Muscle layer of colon (tissue), 2 donors: ENCODE measurements around the gene PPM1G.

Experiments used
- H3K27ac ChIP-seq: one replicate; pipeline ENCODE4 v1.7.0; 2013; ENCODE audit warnings: low read depth, mild to moderate bottlenecking, low read length, moderate library complexity
- H3K27me3 ChIP-seq, 2 donors: one replicate each; pipeline ENCODE4 v1.7.0; 2013; ENCODE audit warnings: low read length in 2 of 2, mild to moderate bottlenecking in 2 of 2; ENCODE audit not compliant: insufficient read depth in 2 of 2, control insufficient read depth in 1 of 2
- H3K36me3 ChIP-seq: one replicate; pipeline ENCODE4 v1.7.0; 2013; ENCODE audit warnings: mild to moderate bottlenecking, low read length; ENCODE audit not compliant: insufficient read depth
- H3K4me1 ChIP-seq: one replicate; pipeline ENCODE4 v1.7.0; 2013; ENCODE audit warnings: mild to moderate bottlenecking, low read length; ENCODE audit not compliant: insufficient read depth
- H3K4me3 ChIP-seq, 2 donors: one replicate each; pipeline ENCODE4 v1.7.0; 2013; ENCODE audit warnings: low read length in 2 of 2, low read depth in 1 of 2, mild to moderate bottlenecking in 1 of 2, moderate library complexity in 1 of 2
- H3K9ac ChIP-seq: one replicate; pipeline ENCODE4 v1.7.0; 2013; ENCODE audit warnings: low read length
- H3K9me3 ChIP-seq: one replicate; pipeline ENCODE4 v1.7.0; 2013; ENCODE audit warnings: mild to moderate bottlenecking, low read length
- donor health status: abdominal sarcoma.
- donor health status: Adenocarcinoma of cecum.

The PPM1G gene, protein sequence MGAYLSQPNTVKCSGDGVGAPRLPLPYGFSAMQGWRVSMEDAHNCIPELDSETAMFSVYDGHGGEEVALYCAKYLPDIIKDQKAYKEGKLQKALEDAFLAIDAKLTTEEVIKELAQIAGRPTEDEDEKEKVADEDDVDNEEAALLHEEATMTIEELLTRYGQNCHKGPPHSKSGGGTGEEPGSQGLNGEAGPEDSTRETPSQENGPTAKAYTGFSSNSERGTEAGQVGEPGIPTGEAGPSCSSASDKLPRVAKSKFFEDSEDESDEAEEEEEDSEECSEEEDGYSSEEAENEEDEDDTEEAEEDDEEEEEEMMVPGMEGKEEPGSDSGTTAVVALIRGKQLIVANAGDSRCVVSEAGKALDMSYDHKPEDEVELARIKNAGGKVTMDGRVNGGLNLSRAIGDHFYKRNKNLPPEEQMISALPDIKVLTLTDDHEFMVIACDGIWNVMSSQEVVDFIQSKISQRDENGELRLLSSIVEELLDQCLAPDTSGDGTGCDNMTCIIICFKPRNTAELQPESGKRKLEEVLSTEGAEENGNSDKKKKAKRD

GRCh38 chr2:27409321-27410073 is at the start of gene PPM1G:
Gene PPM1G (minus strand): TSS chr2:27409591. CDS start chr2:27409422, 169 bp downstream.
- no peaks in the 10 kb centered on the region for H3K36me3 ChIP-seq
- no peaks in the 10 kb centered on the region for H3K27me3 ChIP-seq
- H3K27ac ChIP-seq: peak within 1 kb of the TSS; percentile 72
- peaks cover 18% of the 10 kb centered on the region for H3K4me1 ChIP-seq
- peak within 1 kb of the TSS; percentile 47 to 72 for H3K4me3 ChIP-seq
- H3K9me3 ChIP-seq: no peaks in the 10 kb centered on the region
- H3K9ac ChIP-seq: peak within 1 kb of the TSS; percentile 86

DNA sequence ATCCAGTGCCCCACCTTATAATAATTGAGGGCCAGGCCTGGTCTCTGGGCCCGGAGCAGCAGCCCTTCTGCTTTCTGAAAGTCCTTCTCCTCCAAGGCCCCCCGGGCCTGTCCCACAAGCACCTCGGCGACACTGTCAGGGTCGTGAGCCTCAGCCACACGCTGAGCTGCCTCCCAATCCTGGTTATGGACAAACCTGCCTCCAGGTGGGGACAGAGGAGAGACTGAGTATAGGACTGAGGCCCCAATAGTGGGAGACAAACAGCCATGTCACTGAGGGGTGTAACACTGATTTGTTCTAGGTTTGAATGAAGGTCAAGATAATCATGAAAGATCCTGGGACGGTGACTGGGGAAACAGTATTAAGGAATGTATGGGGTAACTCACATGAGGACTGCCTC is 44.6 kb upstream of the PPM1G start:
- H3K4me3 ChIP-seq: no peak overlapping the region
- no peak overlapping the region for H3K9ac ChIP-seq
- no peaks in the 10 kb centered on the region for H3K4me1 ChIP-seq
- peaks cover 75% of the 10 kb centered on the region for H3K36me3 ChIP-seq
- H3K27me3 ChIP-seq: no peaks in the 10 kb centered on the region
- H3K27ac ChIP-seq: no peak overlapping the region
- H3K9me3 ChIP-seq: no peaks in the 10 kb centered on the region

GRCh38 chr2:27451095-27451494 is 41.7 kb upstream of the PPM1G start:
- Histone ChIP-seq H3K9ac (no peak overlapping the region), H3K4me3 (no peak overlapping the region), H3K27me3 (no peaks in the 10 kb centered on the region), H3K9me3 (no peaks in the 10 kb centered on the region), H3K36me3 (peaks cover 68% of the 10 kb centered on the region), H3K4me1 (no peaks in the 10 kb centered on the region), H3K27ac (no peak overlapping the region)

DNA sequence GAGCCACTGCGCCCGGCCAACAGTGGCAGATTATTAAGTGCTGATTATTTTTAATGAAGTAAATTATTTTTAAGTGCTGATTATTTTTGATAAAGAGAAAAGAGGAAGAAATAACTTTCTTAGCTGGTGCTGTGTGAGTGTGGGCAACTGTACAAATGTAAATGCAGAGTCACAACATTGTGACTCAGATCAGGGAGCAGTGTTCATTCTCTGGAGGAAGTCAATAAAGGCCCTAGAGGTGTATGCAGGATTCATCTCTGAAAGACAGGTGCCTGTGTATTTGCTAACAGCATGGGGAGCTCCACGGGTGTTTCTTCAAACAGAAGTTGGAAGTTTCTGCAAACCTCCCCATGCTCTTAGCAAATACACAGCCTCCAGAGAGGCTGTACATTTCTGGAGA is 39.0 kb upstream of the PPM1G start:
- Histone ChIP-seq H3K27ac (no peak overlapping the region), H3K9me3 (no peaks in the 10 kb centered on the region), H3K36me3 (peaks cover 57% of the 10 kb centered on the region), H3K4me1 (no peaks in the 10 kb centered on the region), H3K4me3 (no peak overlapping the region), H3K27me3 (no peaks in the 10 kb centered on the region), H3K9ac (no peak overlapping the region)

DNA sequence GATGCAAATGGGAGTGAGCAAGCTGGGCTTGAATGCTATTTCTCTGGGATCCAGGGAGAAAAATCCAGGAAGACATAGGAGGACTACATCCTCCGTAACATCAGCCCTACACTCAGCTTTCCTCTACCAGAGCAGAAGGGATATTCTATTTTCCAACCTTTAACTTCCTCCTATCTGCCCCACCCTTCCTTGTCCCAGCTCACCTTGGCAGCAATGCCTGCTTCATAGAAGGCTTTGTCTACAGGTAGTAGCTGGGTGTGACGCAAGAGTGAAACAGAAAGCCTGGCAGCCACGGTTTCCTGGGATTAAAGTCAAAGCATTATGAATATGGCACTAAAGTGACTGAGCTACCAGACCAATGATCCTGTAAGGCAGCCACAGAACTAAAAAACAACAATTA is 36.7 kb upstream of the PPM1G start:
- Histone ChIP-seq H3K4me3 (no peak overlapping the region), H3K4me1 (peaks cover 5% of the 10 kb centered on the region), H3K27ac (no peak overlapping the region), H3K36me3 (peaks cover 51% of the 10 kb centered on the region), H3K9ac (no peak overlapping the region), H3K27me3 (no peaks in the 10 kb centered on the region), H3K9me3 (no peaks in the 10 kb centered on the region)

GRCh38 chr2:27445615-27446014 is 36.2 kb upstream of the PPM1G start:
- Histone ChIP-seq H3K4me1 (peaks cover 5% of the 10 kb centered on the region), H3K9ac (no peak overlapping the region), H3K36me3 (peaks cover 53% of the 10 kb centered on the region), H3K4me3 (no peak overlapping the region), H3K9me3 (no peaks in the 10 kb centered on the region), H3K27me3 (no peaks in the 10 kb centered on the region), H3K27ac (no peak overlapping the region)

DNA sequence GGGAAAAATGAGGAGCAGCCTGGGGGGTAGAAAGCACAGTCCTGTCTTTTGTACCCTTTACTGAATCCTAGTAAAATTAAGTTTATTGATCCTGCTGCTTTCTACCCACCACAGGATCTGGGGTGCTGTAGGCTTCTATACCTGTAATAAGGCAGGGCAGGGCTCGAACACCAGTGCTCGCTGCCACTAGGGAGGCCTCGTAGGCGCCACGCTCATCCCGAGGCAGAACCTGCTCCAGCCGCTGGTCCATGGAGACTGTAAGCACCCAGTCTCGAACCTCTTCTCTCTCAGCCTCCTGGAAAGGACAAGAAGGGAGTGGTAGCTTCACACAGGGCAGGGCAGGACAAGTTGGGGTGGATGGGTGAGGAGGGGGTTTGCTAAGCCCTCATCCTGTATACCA is 35.8 kb upstream of the PPM1G start:
- Histone ChIP-seq H3K36me3 (peaks cover 57% of the 10 kb centered on the region), H3K27ac (no peak overlapping the region), H3K9ac (no peak overlapping the region)

GRCh38 chr2:27442920-27443282 is 33.5 kb upstream of the PPM1G start:
- no peak overlapping the region for H3K9ac ChIP-seq
- H3K9me3 ChIP-seq: no peaks in the 10 kb centered on the region
- no peak overlapping the region for H3K27ac ChIP-seq
- H3K4me1 ChIP-seq: peaks cover 5% of the 10 kb centered on the region
- peaks cover 59% of the 10 kb centered on the region for H3K36me3 ChIP-seq
- no peaks in the 10 kb centered on the region for H3K27me3 ChIP-seq
- no peak overlapping the region for H3K4me3 ChIP-seq

More for the DNA sequence above, 35.8 kb upstream of the PPM1G start:
- peaks cover 5% of the 10 kb centered on the region for H3K4me1 ChIP-seq
- H3K27me3 ChIP-seq: no peaks in the 10 kb centered on the region
- no peaks in the 10 kb centered on the region for H3K9me3 ChIP-seq
- H3K4me3 ChIP-seq: no peak overlapping the region

DNA sequence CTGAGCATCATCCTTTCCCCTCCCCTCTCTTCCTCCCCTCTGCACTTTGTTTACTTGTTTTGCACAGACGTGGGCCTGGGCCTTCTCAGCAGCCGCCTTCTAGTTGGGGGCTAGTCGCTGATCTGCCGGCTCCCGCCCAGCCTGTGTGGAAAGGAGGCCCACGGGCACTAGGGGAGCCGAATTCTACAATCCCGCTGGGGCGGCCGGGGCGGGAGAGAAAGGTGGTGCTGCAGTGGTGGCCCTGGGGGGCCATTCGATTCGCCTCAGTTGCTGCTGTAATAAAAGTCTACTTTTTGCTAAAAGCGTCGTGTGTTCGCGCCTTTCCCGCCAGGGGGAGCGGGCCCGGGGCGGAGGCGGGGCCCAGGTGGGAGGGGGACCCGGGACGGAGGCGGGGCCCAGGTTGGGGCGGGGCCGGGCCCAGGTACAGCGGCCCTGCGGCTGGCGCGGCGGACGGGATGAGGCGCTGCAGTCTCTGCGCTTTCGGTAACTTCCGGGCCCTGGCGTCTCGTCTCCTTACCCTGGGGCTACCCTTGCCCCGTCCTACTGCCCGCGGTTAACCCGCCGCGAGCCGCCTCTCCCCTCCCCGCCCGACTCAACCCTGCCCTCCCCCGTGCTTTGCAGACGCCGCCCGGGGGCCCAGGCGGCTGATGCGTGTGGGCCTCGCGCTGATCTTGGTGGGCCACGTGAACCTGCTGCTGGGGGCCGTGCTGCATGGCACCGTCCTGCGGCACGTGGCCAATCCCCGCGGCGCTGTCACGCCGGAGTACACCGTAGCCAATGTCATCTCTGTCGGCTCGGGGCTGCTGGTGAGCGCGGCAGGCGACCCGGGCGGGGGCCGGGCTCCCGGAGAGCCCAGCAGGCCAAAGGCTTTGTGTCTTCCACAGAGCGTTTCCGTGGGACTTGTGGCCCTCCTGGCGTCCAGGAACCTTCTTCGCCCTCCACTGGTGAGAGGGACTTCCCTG is 32.8 kb upstream of the PPM1G start, which contains the start of gene KRTCAP3:
Gene KRTCAP3, plus strand, starts transcription at position 424 of the 962 bp plus-strand sequence. Its CDS starts 32 bp downstream, at position 456.
- Histone ChIP-seq H3K9me3 (no peaks in the 10 kb centered on the region), H3K4me1 (peaks cover 5% of the 10 kb centered on the region), H3K36me3 (peaks cover 58% of the 10 kb centered on the region), H3K9ac (no peak within 1 kb of the TSS), H3K27me3 (no peaks in the 10 kb centered on the region), H3K27ac (no peak within 1 kb of the TSS), H3K4me3 (no peak within 1 kb of the TSS)

- no peaks in the 10 kb centered on the region for H3K27me3 ChIP-seq
- H3K27ac ChIP-seq: no peak overlapping the region
- no peak overlapping the region for H3K4me3 ChIP-seq
- H3K9ac ChIP-seq: no peak overlapping the region
- H3K4me1 ChIP-seq: peaks cover 5% of the 10 kb centered on the region
- H3K9me3 ChIP-seq: no peaks in the 10 kb centered on the region
- peaks cover 65% of the 10 kb centered on the region for H3K36me3 ChIP-seq
Observed at GRCh38 chr2:27441226-27441926, 32.0 kb upstream of the PPM1G start.
